HG03439 (cell line): ENCODE results near the gene EIF2S1.
"Not testable (repeated sequence)": the region's sequence is repeated elsewhere in the genome, so short reads cannot be mapped to it uniquely, and the experiment has no call there.

Experiments
- ATAC-seq: cut with Tn5 transposase; IDR thresholded peaks from one replicate; pipeline ENCODE4 v1.9.1; 2021; ENCODE audit warnings: mild to moderate bottlenecking, moderate library complexity; ENCODE audit not compliant: unreplicated experiment

EIF2S1 gene

DNA sequence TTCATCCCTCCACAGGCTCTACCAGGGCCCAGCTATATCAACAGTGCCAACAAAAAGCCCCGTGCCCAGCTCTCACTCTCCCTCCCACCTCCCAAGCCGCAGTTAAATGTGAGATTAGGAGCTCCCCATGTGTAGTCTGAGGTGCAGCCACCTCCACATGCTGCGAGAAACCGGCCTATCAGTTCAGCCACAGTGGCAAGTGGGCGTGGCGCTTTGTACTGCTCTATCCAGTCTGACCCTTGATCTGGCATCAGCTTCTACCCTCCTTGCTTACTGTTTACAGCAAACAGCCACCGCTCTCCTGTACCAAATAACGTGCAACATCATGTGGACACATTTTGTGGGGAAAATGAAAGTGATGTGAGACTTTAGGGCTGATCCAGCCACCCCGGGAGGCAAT lies 50.2 kb downstream of the EIF2S1 start:
- no peak for ATAC-seq

DNA sequence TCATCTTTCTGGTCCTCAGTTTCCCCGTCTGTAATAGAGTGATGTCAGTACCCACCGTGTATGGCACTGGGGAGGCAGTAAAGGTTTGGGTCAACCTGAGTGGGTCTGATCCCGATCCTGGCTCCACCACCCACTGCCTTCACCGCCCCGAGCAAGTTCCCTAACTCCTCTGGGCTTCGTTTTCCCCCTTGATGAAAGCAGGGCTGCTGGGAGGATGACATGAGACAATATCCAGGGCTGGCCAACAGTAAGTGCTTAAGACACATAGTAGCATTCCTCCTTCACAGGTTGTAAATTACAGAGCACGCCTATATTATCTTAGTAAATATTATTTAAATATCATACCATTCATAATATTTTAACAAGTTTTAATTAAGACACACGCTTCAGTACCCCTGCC lies 51.2 kb downstream of the EIF2S1 start:
- no peak for ATAC-seq

DNA sequence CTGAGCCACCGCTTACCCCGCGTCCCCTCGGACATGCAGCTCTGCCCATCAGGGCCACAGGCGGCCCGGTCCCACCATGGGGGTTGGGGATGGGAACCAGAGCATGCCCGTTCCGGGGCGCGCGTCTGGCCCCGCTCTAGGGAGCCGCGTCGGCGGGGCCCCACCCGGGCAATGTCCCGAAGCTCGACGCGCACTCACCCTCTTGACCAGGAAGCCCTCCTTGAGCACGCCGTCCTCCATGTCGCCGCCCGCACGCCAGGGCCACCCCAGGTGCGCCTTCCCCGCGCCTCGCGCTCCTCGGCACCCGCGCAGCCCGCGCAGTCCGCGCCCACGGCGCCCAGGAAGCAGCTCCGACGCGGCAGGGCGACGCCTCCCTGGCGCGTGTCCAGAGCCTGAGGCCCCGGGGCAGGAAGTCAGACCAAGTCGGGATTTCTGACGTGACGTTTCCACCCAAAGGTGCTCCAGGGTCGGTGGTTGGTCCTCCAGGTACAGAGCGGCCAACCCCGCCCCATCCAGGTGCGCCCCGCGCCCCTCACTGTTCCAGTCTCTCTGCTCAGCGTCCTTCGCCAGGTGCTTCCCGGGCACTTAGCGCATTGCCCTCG lies 51.8 kb downstream of the EIF2S1 start, which contains the start of gene PLEK2:
Gene PLEK2 (minus strand): TSS at position 346 of the 602 bp plus-strand sequence. CDS start 106 bp downstream, at position 240.
- no peak for ATAC-seq

DNA sequence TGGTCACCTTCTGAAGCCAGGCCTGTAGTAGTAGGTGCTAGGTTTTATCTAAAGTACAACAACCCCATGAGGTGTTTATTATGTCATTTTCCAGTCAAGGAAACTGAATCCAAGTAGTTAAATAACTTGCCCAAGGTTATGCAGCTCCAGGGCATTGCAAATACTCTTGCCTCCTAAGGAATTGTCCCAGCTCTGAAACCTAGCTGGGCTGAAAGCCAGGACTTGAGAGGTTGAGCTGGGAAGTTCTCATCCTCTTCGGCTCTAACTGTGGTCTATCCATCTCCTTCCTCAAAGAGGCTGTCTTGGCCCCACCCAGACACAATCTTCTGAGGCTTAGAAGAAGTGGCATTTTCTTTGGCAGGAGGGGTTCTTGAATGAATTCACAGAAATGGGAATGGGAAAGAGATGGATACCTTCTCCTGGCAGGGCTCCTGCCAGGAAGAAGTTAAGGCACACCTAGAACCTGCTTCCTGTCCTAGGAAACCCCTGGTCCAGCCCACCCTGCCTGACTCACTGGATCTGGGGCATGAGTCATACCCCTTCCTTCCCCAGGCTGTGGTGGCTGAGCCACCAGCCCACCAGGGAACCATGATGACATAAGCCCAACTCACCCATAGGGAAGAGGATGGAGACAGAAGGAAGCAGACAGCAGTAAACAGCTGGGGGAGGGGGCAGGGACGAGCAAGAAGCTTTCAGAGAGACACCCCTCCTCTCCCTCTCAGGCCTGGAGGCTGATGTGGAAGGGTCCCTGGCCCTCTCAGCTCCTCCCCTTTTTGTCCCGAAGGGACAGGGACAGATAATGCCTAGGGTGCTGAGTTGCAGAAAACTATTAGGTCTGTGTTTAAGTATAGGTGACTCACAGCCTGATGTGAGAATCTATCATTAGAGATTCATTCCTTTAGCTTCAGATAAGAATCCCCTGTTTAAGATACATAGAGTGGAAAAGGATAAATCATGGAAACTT lies 54.0 kb downstream of the EIF2S1 start:
- ATAC-seq, result no peak

DNA sequence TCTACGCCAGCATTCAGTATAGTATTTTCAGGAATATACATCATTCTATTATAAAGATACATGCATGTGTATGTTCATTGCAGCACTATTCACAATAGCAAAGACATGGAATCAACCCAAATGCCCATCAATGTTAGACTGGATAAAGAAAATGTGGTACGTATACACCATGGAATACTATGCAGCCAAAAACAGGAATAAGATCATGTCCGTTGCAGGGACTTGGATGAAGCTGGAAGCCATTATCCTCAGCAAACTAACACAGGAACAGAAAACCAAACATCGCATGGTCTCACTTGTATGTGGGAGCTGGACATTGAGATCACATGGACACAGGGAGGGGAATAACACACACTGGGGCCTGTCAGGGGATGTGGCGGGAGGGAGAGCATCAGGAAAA lies 55.5 kb downstream of the EIF2S1 start:
- ATAC-seq, result not testable (repeated sequence)

DNA sequence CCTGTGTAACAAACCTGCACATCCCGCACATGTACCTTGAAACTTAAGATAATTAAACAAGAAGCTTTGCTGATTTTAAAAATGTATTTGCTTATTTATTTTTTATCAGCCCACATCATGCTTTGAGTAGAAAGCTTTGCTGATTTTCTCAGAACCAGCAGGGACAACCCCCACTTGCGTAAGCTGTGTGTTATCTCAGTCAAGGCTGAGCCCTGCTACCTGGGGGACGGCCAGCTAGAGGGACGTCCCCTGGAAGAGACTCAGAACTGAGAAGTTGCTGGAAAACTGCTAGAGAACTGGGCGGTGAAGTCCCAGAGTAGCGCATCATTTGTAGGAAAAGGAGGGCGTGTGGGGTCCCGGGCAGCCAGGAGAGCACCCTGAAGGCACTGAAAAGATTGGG lies 56.0 kb downstream of the EIF2S1 start:
- ATAC-seq, result no peak

DNA sequence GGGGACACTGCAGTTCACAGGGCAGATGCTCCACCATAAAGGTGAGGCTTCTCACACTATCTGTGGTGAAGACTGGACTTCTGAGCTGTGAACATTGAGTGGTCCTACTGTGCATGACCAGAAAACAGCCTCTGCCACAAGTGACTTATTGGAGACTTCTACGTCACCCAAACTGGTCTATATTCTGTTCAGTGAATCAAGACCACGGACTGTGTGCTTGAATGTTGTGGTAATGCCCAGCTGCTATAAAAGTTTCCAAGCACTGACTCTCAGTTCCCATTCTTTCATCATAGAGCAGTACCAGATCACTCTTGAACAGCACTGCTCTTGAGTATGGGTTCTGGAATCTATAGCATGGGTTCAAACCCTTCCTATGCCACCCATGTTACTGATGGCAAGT lies 56.7 kb downstream of the EIF2S1 start:
- ATAC-seq, result no peak

DNA sequence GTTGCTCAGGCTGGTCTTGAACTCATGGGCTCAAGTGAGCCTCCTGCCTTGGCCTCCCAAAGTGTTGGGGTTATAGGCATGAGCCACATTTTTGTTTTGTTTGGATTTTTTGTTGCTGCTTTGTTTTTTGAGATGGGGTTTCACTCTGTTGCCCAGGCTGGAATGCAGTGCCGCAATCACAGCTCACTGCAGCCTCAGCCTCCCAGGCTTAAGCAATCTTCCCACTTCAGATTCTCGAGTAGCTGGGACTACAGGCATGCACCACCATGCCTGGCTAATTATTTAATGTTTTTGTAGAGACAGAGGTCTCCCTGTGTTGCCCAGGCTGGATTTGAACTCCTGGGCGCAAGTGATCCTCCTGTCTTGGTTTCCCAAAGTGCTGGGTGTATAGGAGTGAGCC lies 57.5 kb downstream of the EIF2S1 start:
- ATAC-seq, result no peak

DNA sequence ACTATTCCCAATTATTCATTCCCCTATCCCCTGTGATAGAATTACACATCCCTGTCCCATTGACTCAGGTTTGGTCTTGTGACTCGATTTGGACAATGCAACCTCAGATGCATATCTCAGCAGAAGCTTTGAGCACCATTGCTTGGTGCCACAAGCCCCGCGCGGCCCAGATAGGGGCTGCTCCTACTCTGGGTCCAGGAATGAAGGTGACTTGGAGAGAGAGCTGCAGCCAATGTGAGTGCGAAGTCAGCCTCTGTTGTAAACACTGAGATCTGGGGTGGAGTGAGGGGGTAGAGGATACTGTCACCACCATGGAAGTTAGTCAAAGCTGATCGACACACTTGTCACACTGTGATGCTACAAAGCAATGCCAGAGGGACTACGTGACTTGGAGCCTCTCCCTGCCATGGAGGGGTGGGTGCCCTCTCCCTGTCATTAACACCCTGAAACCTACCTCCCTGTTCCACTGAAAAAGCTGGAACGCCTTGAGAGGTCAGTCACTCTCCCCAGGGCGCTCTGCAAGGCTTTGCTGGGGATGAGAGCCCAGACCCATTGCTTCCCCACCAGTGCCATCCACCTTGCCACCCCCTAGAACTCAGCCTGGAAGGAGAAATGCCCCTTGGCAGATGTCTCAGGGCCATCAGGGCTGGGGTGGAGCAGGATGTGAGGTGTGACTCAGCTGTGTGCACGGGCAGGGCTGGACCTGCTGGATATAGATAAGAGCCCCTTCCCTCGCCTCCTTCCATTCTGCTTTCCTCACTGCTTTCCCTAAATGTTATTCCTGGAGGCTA lies 58.5 kb downstream of the EIF2S1 start:
- ATAC-seq, result no peak

DNA sequence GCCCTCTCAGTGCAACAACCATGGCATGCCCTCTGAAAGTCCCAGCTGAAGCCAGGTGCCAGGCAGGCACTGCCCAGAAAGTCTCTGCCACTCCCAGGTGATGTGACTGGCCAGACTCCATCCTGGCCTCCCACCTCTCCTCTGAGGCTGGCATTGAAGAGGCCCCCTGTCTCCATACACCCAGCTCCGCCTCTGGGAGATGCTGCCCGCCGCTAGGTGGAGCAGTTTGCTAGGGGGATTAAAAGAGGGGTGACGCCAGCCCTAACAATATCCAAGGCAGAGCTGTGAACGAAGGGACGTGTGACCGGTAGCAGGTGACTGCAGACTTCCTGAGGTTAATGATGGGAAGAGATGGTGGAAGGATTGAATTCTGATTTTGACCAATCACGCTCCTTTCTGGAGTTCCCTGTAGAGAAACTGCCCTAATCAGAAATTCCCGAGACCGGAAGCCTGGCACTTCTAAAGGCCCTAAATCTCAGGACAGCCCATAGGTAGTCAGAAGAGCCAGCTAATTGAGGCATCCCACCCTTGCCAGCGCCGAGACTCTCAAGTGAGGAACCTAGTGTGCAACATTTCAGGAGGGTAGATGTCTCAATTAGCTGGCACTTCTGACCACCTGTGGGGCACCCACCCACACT lies 60.1 kb downstream of the EIF2S1 start:
- ATAC-seq, result no peak

DNA sequence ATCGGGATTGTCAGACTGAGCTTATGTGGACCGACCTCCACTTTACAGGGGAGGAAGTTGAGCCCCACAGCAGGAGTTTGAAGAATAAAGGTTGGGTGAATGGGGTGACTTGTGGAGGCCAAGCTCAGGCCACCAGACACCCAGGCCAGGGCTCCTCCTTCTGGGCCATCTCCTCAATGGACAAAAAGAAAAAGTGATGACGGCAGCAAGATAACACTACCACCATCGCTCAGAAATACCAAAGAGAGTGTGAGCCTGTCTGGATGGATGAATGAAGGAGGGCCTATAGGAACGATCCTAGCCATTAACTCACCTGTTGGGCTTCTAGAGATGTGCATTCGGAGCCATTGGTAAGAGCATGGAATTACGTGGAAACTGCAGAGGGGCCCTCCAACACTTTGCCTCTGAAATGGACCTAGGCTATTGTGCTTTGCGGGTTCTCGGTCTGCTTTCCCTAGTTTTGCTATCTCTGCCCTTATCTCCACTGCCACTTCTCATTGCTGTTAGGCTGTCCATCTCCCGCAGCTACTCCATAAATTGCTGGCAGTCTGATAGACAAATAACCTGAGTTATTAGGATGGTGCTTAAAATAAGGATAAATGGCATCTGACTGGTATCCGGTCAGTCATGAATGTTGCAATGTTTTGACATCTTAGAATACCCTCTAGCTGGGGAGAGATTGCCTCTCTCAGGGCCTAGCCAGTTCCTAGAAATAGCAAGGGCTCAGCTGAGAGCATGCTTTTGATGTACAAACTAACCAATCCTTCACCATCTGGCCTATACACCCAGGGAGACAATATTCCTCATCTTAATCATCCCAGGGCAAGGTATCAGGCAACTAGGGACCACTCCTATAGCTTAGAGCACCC lies 61.5 kb downstream of the EIF2S1 start:
- ATAC-seq, result no peak

DNA sequence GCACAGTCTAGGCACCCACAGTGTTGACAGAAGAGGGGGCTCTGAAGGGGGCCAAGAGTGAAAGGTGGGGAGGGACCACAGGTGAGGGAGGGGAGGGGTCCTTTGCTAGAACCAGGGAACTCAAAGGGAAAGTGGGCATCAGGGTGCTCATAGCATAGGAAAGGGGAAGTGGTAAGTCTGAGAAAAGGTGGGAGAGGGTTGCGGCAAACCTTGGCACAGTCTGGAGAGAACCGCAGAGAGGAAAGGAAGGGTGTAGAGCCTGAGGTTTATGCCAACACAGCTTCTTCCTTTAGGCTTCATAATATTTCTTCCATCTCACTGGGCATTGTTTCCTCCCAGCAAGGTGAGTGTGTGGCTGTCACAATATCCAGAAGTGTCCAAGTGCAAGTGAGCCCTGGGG lies 63.3 kb downstream of the EIF2S1 start:
- ATAC-seq, result no peak

DNA sequence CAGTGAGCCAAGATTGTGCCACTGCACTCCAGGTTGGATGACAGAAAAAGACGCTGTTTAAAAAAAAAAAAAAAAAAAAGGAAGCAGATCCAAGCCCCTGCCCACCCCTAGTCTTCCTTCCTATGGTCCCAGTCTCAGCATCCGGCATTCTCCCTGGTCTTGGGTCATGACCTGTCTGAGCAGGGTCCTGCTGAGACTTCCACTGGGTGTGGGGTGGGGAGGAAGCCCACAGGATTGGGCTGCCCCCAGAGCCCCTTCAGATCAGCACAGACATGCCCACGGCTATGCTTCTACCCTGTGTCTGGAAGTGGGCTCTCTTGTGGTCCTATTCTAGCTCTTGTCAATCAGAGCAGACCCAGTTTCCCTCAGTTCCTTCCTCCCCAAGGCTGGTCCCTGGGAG lies 64.4 kb downstream of the EIF2S1 start:
- no peak for ATAC-seq

DNA sequence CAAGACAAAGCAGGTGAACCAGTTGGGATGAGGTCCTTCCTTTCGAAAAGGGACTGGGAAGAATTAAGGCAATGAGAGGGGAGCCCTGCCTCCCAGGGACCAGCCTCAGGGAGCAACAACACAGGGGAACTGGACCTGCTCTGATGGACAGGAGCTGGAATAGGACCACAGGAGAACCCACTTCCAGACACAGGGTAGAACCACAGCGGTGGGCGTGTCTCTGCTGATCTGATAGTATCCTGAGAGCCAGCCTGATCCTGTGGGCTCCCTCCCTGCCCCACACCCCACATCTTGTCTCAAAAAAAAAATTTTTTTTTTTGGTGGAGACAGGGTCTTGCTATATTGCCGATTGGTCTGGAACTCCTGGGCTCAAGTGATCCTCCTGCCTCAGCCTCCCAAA lies 65.5 kb downstream of the EIF2S1 start:
- ATAC-seq, result no peak

DNA sequence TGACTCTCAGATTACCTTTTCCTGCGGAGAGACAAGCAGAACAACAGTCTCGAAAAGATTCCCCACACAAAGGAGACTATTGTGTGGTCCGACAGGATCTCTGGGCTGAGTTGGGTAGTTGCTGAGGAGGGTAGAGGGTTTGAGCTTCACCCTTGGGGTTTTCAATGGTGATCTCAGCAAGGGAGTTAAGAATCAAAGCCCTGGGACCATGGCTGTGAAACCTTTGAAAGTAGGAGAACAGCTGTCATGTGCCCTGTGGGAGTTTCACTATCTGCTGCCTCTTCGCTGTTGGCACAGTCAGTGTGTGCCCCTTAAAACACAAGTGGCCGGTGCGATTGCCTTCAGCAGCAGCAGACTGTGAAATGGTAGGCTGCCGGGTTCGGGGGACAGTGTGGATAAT lies 66.0 kb downstream of the EIF2S1 start:
- ATAC-seq, result no peak

DNA sequence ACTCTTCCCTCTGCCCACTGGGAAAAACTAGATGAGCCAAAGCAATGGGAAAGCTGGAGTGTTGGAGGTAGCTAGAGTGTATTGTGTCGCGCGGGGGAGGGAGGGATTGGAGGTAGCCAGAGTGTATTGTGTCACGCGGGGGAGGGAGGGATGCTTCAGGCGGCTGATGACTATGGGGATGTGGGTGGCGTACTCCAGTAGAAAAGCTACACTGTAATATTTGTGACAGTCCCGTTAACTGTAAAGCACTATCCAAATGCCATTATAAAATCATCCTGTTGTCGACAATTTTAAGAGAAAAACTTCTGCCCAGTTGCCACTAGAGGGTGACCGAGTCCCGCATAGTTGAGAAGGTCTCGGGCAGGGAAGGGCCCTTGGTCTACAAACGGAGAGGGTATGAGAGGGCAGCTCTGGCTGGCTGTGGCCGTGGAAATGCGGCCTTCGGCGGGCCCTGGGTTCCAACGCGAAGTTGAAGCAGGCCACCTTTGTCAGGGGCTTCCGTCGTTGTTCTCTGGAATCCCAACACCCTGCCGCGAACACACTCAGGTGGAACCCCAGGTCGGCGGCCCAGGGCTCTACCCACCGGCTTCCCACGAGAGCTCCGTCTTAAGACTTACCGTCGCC lies 67.0 kb downstream of the EIF2S1 start:
- ATAC-seq, result no peak

DNA sequence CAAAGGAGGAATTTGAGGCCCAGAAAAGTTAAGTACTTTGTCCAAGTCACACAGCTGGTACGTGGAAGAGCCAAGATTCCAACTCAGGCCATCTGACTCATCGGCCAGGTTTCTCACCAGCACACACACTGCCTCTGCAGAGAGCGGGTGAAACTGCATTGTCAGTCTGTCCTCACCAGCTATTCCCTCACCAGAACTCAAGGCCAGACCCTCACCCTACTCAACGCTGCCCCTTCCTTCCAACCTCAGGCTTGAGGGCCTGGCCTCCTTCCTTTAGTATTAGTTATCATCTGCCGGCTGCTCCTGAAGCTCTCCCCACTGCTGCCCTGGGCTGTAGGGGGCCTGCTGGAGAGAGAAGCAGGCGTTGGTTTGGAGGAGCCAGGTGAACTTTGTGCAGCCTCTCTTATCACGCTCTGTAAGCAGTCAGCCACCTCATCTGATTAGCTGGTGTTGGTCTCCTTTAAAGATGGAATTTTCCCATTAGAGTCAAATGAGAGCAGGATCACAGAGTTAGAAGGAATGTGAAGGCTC lies 68.4 kb downstream of the EIF2S1 start:
- no peak for ATAC-seq

DNA sequence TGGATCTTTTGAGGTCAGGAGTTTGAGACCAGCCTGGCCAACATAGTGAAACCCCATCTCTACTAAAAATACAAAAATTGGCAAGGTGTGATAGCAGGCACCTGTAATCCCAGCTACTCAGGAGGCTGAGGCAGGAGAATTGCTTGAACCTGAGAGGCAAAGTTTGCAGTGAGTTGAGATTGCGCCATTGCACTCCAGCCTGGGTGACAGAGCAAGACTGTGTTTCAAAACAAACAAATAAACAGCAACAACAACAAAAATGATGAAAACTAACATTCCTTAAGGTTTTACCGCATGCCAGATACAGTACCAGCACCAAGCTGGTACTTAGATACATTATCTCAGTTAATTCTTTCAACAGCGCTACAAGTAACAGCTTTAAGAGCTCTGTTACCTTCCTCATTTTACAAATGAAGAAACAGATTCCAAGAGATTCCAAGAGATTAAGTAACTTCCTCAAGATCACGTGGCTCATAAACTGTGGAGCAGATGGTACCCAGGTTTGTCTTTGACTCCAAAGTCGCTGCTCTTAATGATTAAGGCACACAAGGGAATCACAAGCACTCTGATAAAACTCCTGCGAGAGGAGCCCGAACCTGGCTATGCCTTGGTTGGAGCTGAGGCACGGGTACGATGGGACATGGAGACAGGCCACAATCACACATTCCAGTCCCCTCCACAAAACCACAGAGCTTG lies 69.5 kb downstream of the EIF2S1 start:
- ATAC-seq, result no peak
